GM23338 (cell line): ENCODE data around the gene FRYL. TPM values are rescaled to one million over a fixed set of nuclear protein-coding genes. Genes with fewer than 3 reads are reported as not detected.
"Not testable (repeated sequence)": the region's sequence is repeated elsewhere in the genome, so short reads cannot be mapped to it uniquely, and the experiment has no call there.

Experiments used
- ATAC-seq: fragments of 200-7000 bp; cut with Tn5 transposase; 3 replicates; pipeline ENCODE4 v1.9.1; 2020
- DNase-seq: peaks from one replicate; pipeline ENCODE4 v3.0.0-alpha.2; 2015; ENCODE audit warnings: low spot score
- H2AFZ ChIP-seq: fragments of 200-600 bp; sonication (generic); 2 replicates; pipeline ENCODE4 v1.8.0; 2016; ENCODE audit warnings: antibody characterized with exemption, mild to moderate bottlenecking, moderate library complexity
- H3F3A ChIP-seq: fragments of 200-600 bp; sonication (generic); replicated peaks from 2 replicates; pipeline ENCODE4 v1.8.0; 2017; ENCODE audit warnings: antibody characterized with exemption, mixed run types, low read depth
- H3K27ac ChIP-seq: fragments of 200-600 bp; sonication (generic); 2 replicates; pipeline ENCODE4 v1.6.1; 2016; ENCODE audit warnings: low read depth
- H3K27me3 ChIP-seq: fragments of 200-600 bp; sonication (generic); 2 replicates; pipeline ENCODE4 v1.8.0; 2016; ENCODE audit warnings: mild to moderate bottlenecking, mixed run types, moderate library complexity; ENCODE audit not compliant: insufficient read depth
- H3K36me3 ChIP-seq: fragments of 200-600 bp; sonication (generic); 2 replicates; pipeline ENCODE4 v1.8.0; 2016; ENCODE audit warnings: mild to moderate bottlenecking; ENCODE audit not compliant: insufficient read depth
- H3K4me1 ChIP-seq: fragments of 200-600 bp; sonication (generic); 2 replicates; pipeline ENCODE4 v1.8.0; 2016; ENCODE audit warnings: mild to moderate bottlenecking, moderate library complexity; ENCODE audit not compliant: insufficient read depth
- H3K4me2 ChIP-seq: fragments of 200-600 bp; sonication (generic); 2 replicates; pipeline ENCODE4 v1.7.1; 2017; ENCODE audit warnings: mixed run types
- H3K4me3 ChIP-seq: fragments of 200-600 bp; sonication (generic); 2 replicates; pipeline ENCODE4 v1.6.1; 2016; ENCODE audit warnings: mixed run types
- H3K79me2 ChIP-seq: fragments of 200-600 bp; sonication (generic); replicated peaks from 2 replicates; pipeline ENCODE4 v1.8.0; 2017; ENCODE audit warnings: mild to moderate bottlenecking; ENCODE audit not compliant: insufficient read depth
- H3K9me2 ChIP-seq: fragments of 200-600 bp; sonication (generic); 2 replicates; pipeline ENCODE4 v1.8.0; 2017; ENCODE audit not compliant: insufficient read depth
- H4K20me1 ChIP-seq: fragments of 200-600 bp; sonication (generic); replicated peaks from 2 replicates; pipeline ENCODE4 v1.8.0; 2017; ENCODE audit warnings: mild to moderate bottlenecking; ENCODE audit not compliant: insufficient read depth
- H3K27ac Mint-ChIP-seq: 2 replicates; pipeline ENCODE4 v1.8.0; 2020; ENCODE audit warnings: inconsistent platforms, mild to moderate bottlenecking, moderate library complexity, mixed read lengths
- H3K27me3 Mint-ChIP-seq: 3 replicates; pipeline ENCODE4 v1.8.0; 2022; ENCODE audit warnings: low read depth, mild to moderate bottlenecking, moderate library complexity, mixed read lengths, inconsistent platforms; ENCODE audit not compliant: insufficient read depth, poor library complexity
- H3K36me3 Mint-ChIP-seq: 3 replicates; pipeline ENCODE4 v1.8.0; 2021; ENCODE audit warnings: low read depth, mild to moderate bottlenecking, inconsistent platforms, moderate library complexity, mixed read lengths
- H3K4me1 Mint-ChIP-seq: 3 replicates; pipeline ENCODE4 v1.8.0; 2020; ENCODE audit warnings: mild to moderate bottlenecking, inconsistent platforms, mixed read lengths
- H3K4me3 Mint-ChIP-seq: 3 replicates; pipeline ENCODE4 v1.8.0; 2021; ENCODE audit warnings: moderate library complexity, mild to moderate bottlenecking, inconsistent platforms, mixed read lengths
- H3K9me3 Mint-ChIP-seq: 3 replicates; pipeline ENCODE4 v1.8.0; 2020; ENCODE audit warnings: moderate library complexity, mild to moderate bottlenecking, inconsistent platforms, mixed read lengths
- CREB1 ChIP-seq: fragments of 250-450 bp; sonication (Bioruptor Pico); IDR thresholded peaks from 2 replicates; pipeline ENCODE4 v1.5.0; 2020; ENCODE audit warnings: low read depth, mild to moderate bottlenecking, moderate library complexity
- EZH2phosphoT487 ChIP-seq: fragments of 200-600 bp; sonication (generic); IDR thresholded peaks from one replicate; pipeline ENCODE4 v1.8.1; 2018; ENCODE audit warnings: antibody characterized with exemption; ENCODE audit not compliant: unreplicated experiment
- POLR2AphosphoS5 ChIP-seq: IDR thresholded peaks from 2 replicates; pipeline ENCODE4 v1.6.1; 2016; ENCODE audit warnings: antibody characterized with exemption, low read depth
- ZNF462 ChIP-seq: fragments of 250-450 bp; sonication (Bioruptor Pico); IDR thresholded peaks from 2 replicates; pipeline ENCODE4 v1.5.0; 2020; ENCODE audit warnings: mild to moderate bottlenecking, moderate library complexity
- polyA plus RNA-seq: library from polyadenylated mRNA; unstranded; fragments of >200 nt; fragmentation: Nextera tagmentation; extraction: Ambion mirVana; gene quantifications from 2 replicates; pipeline ENCODE4 v1.2.1, GENCODE V29; 2016
- total RNA-seq: library from RNA; depleted of rRNA; stranded (reverse); fragments of >200 nt; shearing (Covaris generic); gene quantifications from 2 replicates; pipeline ENCODE4 v1.2.3, GENCODE V29; 2014
- TF ChIP-seq, protein P1 (sequence below): IDR thresholded peaks from 2 replicates; pipeline ENCODE4 v1.6.1; 2016; ENCODE audit warnings: antibody characterized with exemption

The FRYL gene
- total and polyA plus RNA-seq, 2 experiments from 2014 or later = 30.7 to 53.3 TPM

DNA sequence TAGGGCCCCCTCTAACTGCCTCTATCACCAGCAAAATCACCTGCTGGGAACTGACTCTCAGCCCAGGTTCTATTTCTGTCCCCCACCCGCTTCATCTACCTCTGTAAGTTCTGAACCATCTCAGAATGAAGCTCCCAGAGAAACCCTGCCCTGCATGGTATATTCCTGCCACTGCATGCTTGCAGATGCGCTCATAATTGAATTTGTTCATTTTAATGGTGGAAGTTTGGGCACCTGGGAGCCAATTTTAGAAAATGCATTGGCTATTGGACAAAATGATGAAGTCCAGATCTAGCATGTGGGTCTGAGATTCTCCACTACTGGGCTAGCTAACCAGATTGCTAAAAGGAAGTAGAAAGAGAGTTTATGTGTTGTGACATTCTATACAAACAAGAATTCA, 325.5 kb downstream of the FRYL start:
- Histone ChIP-seq H3K79me2 (no peaks in the 10 kb centered on the region), H4K20me1 (no peaks in the 10 kb centered on the region), H3K27ac (no peak overlapping the region), H3K4me3 (no peak overlapping the region), H3K4me1 (no peaks in the 10 kb centered on the region), H3K36me3 (no peaks in the 10 kb centered on the region), H3K4me2 (no peak overlapping the region), H2AFZ (no peak overlapping the region), H3F3A (peaks cover 3% of the 10 kb centered on the region; the same call in 1 of the 2 replicates), H3K27me3 (no peaks in the 10 kb centered on the region), H3K9me2 (no peaks in the 10 kb centered on the region)
- Mint-ChIP-seq H3K4me3 (no peak overlapping the region), H3K27me3 (no peaks in the 10 kb centered on the region), H3K27ac (no peak overlapping the region), H3K36me3 (no peaks in the 10 kb centered on the region), H3K9me3 (no peaks in the 10 kb centered on the region), H3K4me1 (no peaks in the 10 kb centered on the region)
- TF ChIP-seq CREB1 (CRISPR knock-in tag) = no peak
- TF ChIP-seq, protein P1, sequence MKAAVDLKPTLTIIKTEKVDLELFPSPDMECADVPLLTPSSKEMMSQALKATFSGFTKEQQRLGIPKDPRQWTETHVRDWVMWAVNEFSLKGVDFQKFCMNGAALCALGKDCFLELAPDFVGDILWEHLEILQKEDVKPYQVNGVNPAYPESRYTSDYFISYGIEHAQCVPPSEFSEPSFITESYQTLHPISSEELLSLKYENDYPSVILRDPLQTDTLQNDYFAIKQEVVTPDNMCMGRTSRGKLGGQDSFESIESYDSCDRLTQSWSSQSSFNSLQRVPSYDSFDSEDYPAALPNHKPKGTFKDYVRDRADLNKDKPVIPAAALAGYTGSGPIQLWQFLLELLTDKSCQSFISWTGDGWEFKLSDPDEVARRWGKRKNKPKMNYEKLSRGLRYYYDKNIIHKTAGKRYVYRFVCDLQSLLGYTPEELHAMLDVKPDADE = no peak
- TF ChIP-seq POLR2AphosphoS5 = no peak
- TF ChIP-seq EZH2phosphoT487 = no peak
- TF ChIP-seq ZNF462 (CRISPR knock-in tag) = no peak
- ATAC-seq (no peak), DNase-seq (no peak)

GRCh38 chr4:48451656-48452055, 328.4 kb downstream of the FRYL start:
- H3K4me3 Mint-ChIP-seq, H2AFZ ChIP-seq, H3K9me3 Mint-ChIP-seq, H3K27ac Mint-ChIP-seq, H3K4me1 Mint-ChIP-seq, H4K20me1 ChIP-seq, H3K36me3 ChIP-seq, H3F3A ChIP-seq, H3K27me3 ChIP-seq, H3K4me3 ChIP-seq, H3K27me3 Mint-ChIP-seq, H3K79me2 ChIP-seq, H3K9me2 ChIP-seq, H3K27ac ChIP-seq, ATAC-seq, DNase-seq, H3K36me3 Mint-ChIP-seq, H3K4me1 ChIP-seq, H3K4me2 ChIP-seq: not testable (repeated sequence)
